ENCODE measurements around the gene SUN2. TPM values are rescaled to one million over a fixed set of nuclear protein-coding genes. Genes with fewer than 3 reads are reported as not detected.
A peak's percentile ranks its signal among the peaks of the same experiment; 100 is the strongest.

SUN2 gene
- total RNA-seq, 6 experiments from 2014 or later = 90.4 to 104 (median 100.0) TPM

DNA sequence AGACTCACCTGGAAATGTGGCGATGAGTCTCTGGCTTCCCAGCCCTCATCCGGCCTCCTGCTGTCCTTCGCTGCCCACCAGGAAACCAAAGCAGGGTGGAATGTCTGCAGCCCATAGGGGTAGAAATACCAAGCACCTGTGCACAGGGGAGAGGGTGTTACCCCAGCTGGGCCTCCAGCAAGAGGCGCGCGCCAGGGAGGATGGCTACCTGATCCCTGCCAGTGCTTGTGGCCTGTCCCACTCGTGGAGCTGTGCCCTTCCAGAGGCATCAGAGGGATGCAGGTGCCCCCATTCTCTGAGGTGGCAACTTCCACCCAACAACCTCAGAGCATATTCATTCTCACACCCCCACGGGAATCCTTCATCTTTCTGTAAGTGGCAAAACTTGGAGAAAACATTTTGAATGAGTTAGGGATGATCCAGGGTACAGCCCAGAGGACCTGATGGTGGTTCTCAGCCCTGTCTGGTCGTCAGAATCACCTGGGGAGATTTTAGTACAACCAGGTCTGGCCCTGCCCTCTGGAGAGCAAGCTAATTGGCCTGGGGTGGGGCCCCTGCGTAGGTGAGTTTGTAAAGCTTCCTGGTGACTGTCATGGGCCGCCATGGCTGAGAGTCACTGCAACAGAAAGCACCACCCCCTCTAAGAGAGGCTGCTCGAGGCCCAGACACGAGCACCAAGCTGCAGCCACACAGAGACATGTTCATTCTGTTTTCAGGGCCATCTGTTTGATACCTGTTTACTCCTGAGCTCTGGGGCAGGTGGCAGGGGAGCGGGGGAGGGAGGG lies 9.9 kb downstream of the SUN2 start:
- TF ChIP-seq, protein P1, sequence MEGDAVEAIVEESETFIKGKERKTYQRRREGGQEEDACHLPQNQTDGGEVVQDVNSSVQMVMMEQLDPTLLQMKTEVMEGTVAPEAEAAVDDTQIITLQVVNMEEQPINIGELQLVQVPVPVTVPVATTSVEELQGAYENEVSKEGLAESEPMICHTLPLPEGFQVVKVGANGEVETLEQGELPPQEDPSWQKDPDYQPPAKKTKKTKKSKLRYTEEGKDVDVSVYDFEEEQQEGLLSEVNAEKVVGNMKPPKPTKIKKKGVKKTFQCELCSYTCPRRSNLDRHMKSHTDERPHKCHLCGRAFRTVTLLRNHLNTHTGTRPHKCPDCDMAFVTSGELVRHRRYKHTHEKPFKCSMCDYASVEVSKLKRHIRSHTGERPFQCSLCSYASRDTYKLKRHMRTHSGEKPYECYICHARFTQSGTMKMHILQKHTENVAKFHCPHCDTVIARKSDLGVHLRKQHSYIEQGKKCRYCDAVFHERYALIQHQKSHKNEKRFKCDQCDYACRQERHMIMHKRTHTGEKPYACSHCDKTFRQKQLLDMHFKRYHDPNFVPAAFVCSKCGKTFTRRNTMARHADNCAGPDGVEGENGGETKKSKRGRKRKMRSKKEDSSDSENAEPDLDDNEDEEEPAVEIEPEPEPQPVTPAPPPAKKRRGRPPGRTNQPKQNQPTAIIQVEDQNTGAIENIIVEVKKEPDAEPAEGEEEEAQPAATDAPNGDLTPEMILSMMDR (IDR thresholded peaks at IDR 0.05) = no peak
- no peaks in the 10 kb centered on the region for H3K4me1 Mint-ChIP-seq (ENCODE audit: low read depth)
- no peaks in the 10 kb centered on the region for H3K9me3 Mint-ChIP-seq
- no peak overlapping the region for H3K4me3 Mint-ChIP-seq
- peaks cover 2% of the 10 kb centered on the region for H3K27me3 Mint-ChIP-seq (ENCODE audit: insufficient read depth)
- H3K36me3 Mint-ChIP-seq (ENCODE audit: low read depth) = peaks cover 24% of the 10 kb centered on the region
- no peak for DNase-seq
- no peak overlapping the region for H3K27ac Mint-ChIP-seq

DNA sequence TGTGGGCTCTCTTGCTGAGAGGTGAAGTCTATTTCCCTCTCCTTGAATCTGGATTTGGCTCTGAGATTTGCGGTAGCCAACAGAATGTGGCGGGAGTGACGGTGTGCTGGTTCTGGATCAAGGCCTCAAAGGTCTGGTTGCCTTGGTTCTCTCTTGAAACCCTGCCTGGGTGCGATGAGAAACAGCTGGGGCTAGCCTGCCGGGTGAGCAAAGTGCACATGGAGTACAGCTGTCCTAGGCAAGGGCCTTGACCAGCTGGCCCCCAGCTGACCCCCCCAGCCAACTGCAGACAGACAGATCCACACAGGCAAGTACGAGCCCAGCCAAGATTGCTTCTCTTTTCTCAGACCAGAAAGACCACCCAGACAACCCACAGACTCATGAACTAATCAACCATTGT lies 10.8 kb downstream of the SUN2 start:
- TF ChIP-seq, protein P1 (IDR thresholded peaks at IDR 0.05) = no peak
- DNase-seq = no peak
- Mint-ChIP-seq H3K9me3 (no peaks in the 10 kb centered on the region), H3K27ac (peak overlapping the region; percentile 4; the same call in 1 of the 2 replicates), H3K4me3 (no peak overlapping the region; the same call in 1 of the 2 replicates), H3K27me3 (ENCODE audit: insufficient read depth) (peaks cover 2% of the 10 kb centered on the region), H3K4me1 (ENCODE audit: low read depth) (no peaks in the 10 kb centered on the region), H3K36me3 (ENCODE audit: low read depth) (peaks cover 25% of the 10 kb centered on the region)

DNA sequence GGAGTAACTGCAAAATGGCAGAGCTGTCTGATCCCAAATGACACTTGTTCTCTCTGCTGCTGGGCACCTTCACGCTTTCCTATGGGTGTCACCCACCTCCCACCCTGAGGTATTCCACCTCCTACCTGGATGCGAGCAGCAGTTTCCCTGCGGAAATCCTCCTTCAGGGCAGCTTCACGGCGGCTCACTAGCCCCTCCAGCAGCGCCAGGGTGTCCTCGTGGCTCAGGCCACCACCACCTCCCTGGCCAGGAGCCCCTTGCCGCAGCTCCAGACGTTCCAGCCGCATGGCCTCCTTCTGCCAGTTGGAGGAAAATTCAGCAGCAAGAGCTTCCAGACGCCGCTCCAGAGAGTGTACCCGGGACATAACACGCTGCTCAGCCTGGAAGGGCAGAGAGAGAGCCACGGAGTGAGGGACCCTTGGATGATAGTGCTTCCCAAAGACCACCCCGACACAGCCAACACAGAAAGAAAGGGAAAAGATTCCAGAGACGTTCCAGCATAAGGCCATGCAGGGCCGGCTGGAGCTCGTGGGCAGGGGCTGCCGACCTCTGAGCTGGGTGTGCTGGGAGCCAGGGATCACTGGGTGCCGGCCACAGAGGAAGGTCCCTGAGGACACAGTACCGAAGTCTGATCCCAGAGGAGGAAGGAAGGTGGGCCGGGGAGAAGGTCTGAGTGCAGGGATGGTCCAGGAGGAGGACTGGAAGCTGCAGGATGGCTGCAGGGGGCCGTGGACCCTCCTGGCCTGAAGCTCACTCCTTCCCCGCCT lies 13.4 kb downstream of the SUN2 start:
- H3K4me3 Mint-ChIP-seq = no peak overlapping the region
- H3K27me3 Mint-ChIP-seq (ENCODE audit: insufficient read depth) = peaks cover 2% of the 10 kb centered on the region
- H3K9me3 Mint-ChIP-seq = no peaks in the 10 kb centered on the region
- peaks cover 37% of the 10 kb centered on the region for H3K36me3 Mint-ChIP-seq (ENCODE audit: low read depth)
- no peak overlapping the region for H3K27ac Mint-ChIP-seq
- H3K4me1 Mint-ChIP-seq (ENCODE audit: low read depth) = peaks cover 5% of the 10 kb centered on the region; the same call in 1 of the 2 replicates
- TF ChIP-seq, protein P1 (IDR thresholded peaks at IDR 0.05) = no peak
- no peak for DNase-seq

DNA sequence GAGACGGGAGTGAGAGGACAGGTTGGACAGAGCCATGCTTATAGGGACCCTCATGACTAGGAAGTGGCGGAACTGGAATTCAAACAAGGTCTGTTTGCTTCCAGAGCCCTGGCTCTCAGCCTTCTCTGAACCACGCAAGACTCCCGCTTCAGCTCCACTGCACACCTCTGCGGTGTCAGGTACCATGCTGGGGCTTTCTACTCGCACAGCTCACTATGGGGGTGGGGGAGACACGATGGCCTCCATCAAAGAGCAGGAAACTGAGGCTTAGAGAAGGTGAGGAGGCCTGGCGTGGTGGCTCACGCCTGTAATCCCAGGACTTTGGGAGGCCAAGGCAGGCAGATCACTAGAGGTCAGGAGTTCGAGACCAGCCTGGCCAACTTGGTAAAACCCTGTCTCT lies 14.2 kb downstream of the SUN2 start:
- H3K36me3 Mint-ChIP-seq (ENCODE audit: low read depth) = peaks cover 42% of the 10 kb centered on the region
- DNase-seq = no peak
- H3K9me3 Mint-ChIP-seq = no peaks in the 10 kb centered on the region
- H3K27ac Mint-ChIP-seq = no peak overlapping the region
- H3K4me3 Mint-ChIP-seq = no peak overlapping the region
- peaks cover 2% of the 10 kb centered on the region for H3K27me3 Mint-ChIP-seq (ENCODE audit: insufficient read depth)
- H3K4me1 Mint-ChIP-seq (ENCODE audit: low read depth) = peaks cover 5% of the 10 kb centered on the region; the same call in 1 of the 2 replicates
- TF ChIP-seq, protein P1 (IDR thresholded peaks at IDR 0.05) = no peak

DNA sequence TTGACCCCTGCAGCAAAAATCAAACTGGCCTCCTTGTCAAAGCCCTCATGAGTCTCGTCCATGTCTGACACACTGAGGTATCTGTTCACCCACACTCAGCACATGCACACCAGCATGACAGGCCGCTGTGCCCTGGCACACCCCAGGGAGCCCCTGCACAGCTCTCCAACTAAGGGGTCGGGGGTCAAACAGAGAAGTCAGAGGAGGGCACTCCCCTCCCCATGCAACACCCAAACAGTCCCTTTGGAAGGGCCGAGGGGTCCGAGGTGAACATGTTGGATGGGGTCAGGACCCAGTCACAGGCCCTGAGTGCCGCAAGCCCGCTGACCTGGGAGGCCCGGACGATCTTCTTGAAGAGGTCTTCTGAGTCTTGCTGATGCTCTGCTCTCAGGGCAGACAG lies 14.6 kb downstream of the SUN2 start:
- Mint-ChIP-seq H3K9me3 (no peaks in the 10 kb centered on the region), H3K27ac (no peak overlapping the region), H3K4me1 (ENCODE audit: low read depth) (peaks cover 5% of the 10 kb centered on the region; the same call in 1 of the 2 replicates), H3K27me3 (ENCODE audit: insufficient read depth) (peaks cover 2% of the 10 kb centered on the region), H3K4me3 (no peak overlapping the region), H3K36me3 (ENCODE audit: low read depth) (peaks cover 42% of the 10 kb centered on the region)
- TF ChIP-seq, protein P1 (IDR thresholded peaks at IDR 0.05) = no peak
- no peak for DNase-seq
